HepG2 (cell line): ENCODE data around the gene GSS. TPM values are rescaled to one million over a fixed set of nuclear protein-coding genes. Genes with fewer than 3 reads are reported as not detected.

Experiments used
- ATAC-seq: fragments of 200-7000 bp; cut with Tn5 transposase; 3 replicates; pipeline ENCODE4 v1.9.1; 2020; ENCODE audit warnings: mild to moderate bottlenecking, moderate library complexity
- BruUV-seq: library from RNA; stranded (reverse); fragments of 400-500 nt; replicated peaks from 2 replicates; lab custom pipeline; 2021; lab: Mats Ljungman, UMichigan
- CTCF ChIA-PET: fragments of 300-600 bp; formaldehyde crosslinking; extraction: SDS; loops from one replicate; lab custom pipeline; 2021; ENCODE audit warnings: low total read pairs, inconsistent platforms, low intra/inter-chr PET ratio; lab: Yijun Ruan, JAX
- POLR2A ChIA-PET: fragments of 350-600 bp; sonication (Branson Sonifier 250); formaldehyde crosslinking; loops from one replicate; lab custom pipeline; 2020; ENCODE audit warnings: antibody characterized with exemption, inconsistent platforms; lab: Yijun Ruan, JAX
- DNase-seq: peaks from one replicate; pipeline ENCODE4 v3.0.0-alpha.2; 2015; ENCODE audit warnings: low spot score
- FAIRE-seq: peaks from 3 replicates; lab custom pipeline; 2011; peaks lifted over from hg19 to GRCh38; lab: Jason Lieb, UNC
- H2AFZ ChIP-seq: one replicate; pipeline ENCODE4 v1.6.1; 2011; ENCODE audit warnings: low read length, inconsistent platforms
- H3K27ac ChIP-seq: fragments of 300-600 bp; 3 replicates; pipeline ENCODE4 v1.8.0; 2011; ENCODE audit warnings: mixed run types, mild to moderate bottlenecking, mixed read lengths, low read length, inconsistent platforms; ENCODE audit not compliant: insufficient read depth; ENCODE audit errors: extremely low read length
- H3K27me3 ChIP-seq, 2 experiments: fragments of 200-600 bp in 1 of 2; 2 replicates in 1 of 2; 3 replicates in 1 of 2; pipeline versions ENCODE4 v1.6.0 to v1.8.0; 2011; ENCODE audit warnings: low read length in 2 of 2, mild to moderate bottlenecking in 2 of 2, moderate library complexity in 2 of 2, inconsistent platforms in 1 of 2; ENCODE audit not compliant: insufficient read depth in 2 of 2, control insufficient read depth in 1 of 2
- H3K36me3 ChIP-seq, 2 experiments: fragments of 200-600 bp in 1 of 2; replicated peaks in 1 of 2; 2 replicates in 1 of 2; 3 replicates in 1 of 2; pipeline versions ENCODE4 v1.5.1 to v1.8.0; 2011; ENCODE audit warnings: low read length in 2 of 2, inconsistent platforms in 1 of 2; ENCODE audit not compliant: insufficient read depth in 2 of 2, control insufficient read depth in 1 of 2
- H3K4me1 ChIP-seq: 2 replicates; pipeline ENCODE4 v1.5.1; 2012; ENCODE audit warnings: low read length, inconsistent platforms; ENCODE audit not compliant: insufficient read depth
- H3K4me2 ChIP-seq: 2 replicates; pipeline ENCODE4 v1.6.0; 2011; ENCODE audit warnings: low read depth, low read length, inconsistent platforms
- H3K4me3 ChIP-seq, 3 experiments: fragments of 200-600 bp in 1 of 3; sonication (generic), shearing (Covaris generic) in 1 of 3; replicated peaks in 1 of 3; 2 replicates each; pipeline ENCODE4 v1.5.1; 2011 to 2016; ENCODE audit warnings: low read length in 3 of 3, inconsistent platforms in 2 of 3, low read depth in 2 of 3, mild to moderate bottlenecking in 2 of 3, control low read depth in 1 of 3, mixed read lengths in 1 of 3; ENCODE audit not compliant: insufficient read depth in 1 of 3
- H3K79me2 ChIP-seq: one replicate; pipeline ENCODE4 v1.6.1; 2011; ENCODE audit warnings: low read length, inconsistent platforms; ENCODE audit not compliant: insufficient read depth
- H3K9ac ChIP-seq: 2 replicates; pipeline ENCODE4 v1.6.0; 2011; ENCODE audit warnings: mild to moderate bottlenecking, low read depth, low read length, inconsistent platforms; ENCODE audit not compliant: insufficient read depth
- H3K9me3 ChIP-seq: 2 replicates; pipeline ENCODE4 v1.5.1; 2012; ENCODE audit warnings: mild to moderate bottlenecking, low read length
- H4K20me1 ChIP-seq: 2 replicates; pipeline ENCODE4 v1.6.0; 2011; ENCODE audit warnings: inconsistent platforms, mild to moderate bottlenecking, low read length, moderate library complexity; ENCODE audit not compliant: insufficient read depth
- AGO1 ChIP-seq: fragments of 200-400 bp; formaldehyde crosslinking; IDR thresholded peaks from 2 replicates; pipeline ENCODE4 v1.6.1; 2017; ENCODE audit warnings: mild to moderate bottlenecking, low read depth, low read length, moderate library complexity; ENCODE audit not compliant: poor library complexity, severe bottlenecking
- AGO2 ChIP-seq: fragments of 200-400 bp; formaldehyde crosslinking; optimal IDR thresholded peaks from 2 replicates; pipeline ENCODE3; 2017; ENCODE audit warnings: mild to moderate bottlenecking, low read depth, low read length, moderate library complexity
- E2F5 ChIP-seq: sonication (generic); formaldehyde crosslinking; conservative IDR thresholded peaks from 2 replicates; pipeline ENCODE4 v1.4.0; 2020; ENCODE audit warnings: missing genetic modification reagents
- GABPB1 ChIP-seq: IDR thresholded peaks from 2 replicates; pipeline ENCODE4 v1.6.1; 2016; ENCODE audit warnings: mild to moderate bottlenecking, missing genetic modification reagents, moderate library complexity, missing compliant biosample characterization
- HNRNPH1 ChIP-seq: fragments of 200-400 bp; formaldehyde crosslinking; optimal IDR thresholded peaks from 2 replicates; pipeline ENCODE3; 2017; ENCODE audit warnings: mild to moderate bottlenecking, low read depth, low read length
- JARID2 ChIP-seq: sonication (generic); formaldehyde crosslinking; IDR thresholded peaks from 2 replicates; pipeline ENCODE4 v1.8.1; 2023; ENCODE audit warnings: missing genetic modification reagents, inconsistent platforms; ENCODE audit not compliant: insufficient replicate concordance
- KDM2A ChIP-seq: sonication (generic); formaldehyde crosslinking; IDR thresholded peaks from 2 replicates; pipeline ENCODE4 v1.4.0; 2020; ENCODE audit warnings: low read depth, missing genetic modification reagents, borderline replicate concordance
- KDM5B ChIP-seq: sonication (generic); formaldehyde crosslinking; IDR thresholded peaks from 2 replicates; pipeline ENCODE4 v1.4.0; 2020; ENCODE audit warnings: missing genetic modification reagents, mild to moderate bottlenecking, borderline replicate concordance
- NR0B2 ChIP-seq: sonication (generic); formaldehyde crosslinking; IDR thresholded peaks from 2 replicates; pipeline ENCODE4 v1.4.0; 2020; ENCODE audit warnings: mild to moderate bottlenecking, missing genetic modification reagents
- NR2F6 ChIP-seq, 2 experiments: IDR thresholded peaks; 2 replicates each; pipeline ENCODE4 v1.6.1; 2016; ENCODE audit warnings: antibody characterized with exemption in 1 of 2, mild to moderate bottlenecking in 1 of 2
- NRL ChIP-seq: sonication (generic); formaldehyde crosslinking; IDR thresholded peaks from 2 replicates; pipeline ENCODE4 v1.5.0; 2020; ENCODE audit warnings: missing genetic modification reagents, mild to moderate bottlenecking, moderate library complexity, borderline replicate concordance
- SAP130 ChIP-seq: IDR thresholded peaks from 2 replicates; pipeline ENCODE4 v1.6.1; 2016; ENCODE audit warnings: low read depth
- SRSF1 ChIP-seq: fragments of 200-400 bp; formaldehyde crosslinking; optimal IDR thresholded peaks from 2 replicates; pipeline ENCODE3; 2017; ENCODE audit warnings: mild to moderate bottlenecking, low read depth, low read length, moderate library complexity
- SRSF4 ChIP-seq: fragments of 200-400 bp; formaldehyde crosslinking; IDR thresholded peaks from one replicate; pipeline ENCODE4 v1.6.1; 2018; ENCODE audit warnings: mild to moderate bottlenecking, low read depth, low read length, moderate library complexity; ENCODE audit not compliant: poor library complexity, severe bottlenecking
- ZNF333 ChIP-seq: sonication (generic); formaldehyde crosslinking; IDR thresholded peaks from 2 replicates; pipeline ENCODE4 v1.4.0; 2020; ENCODE audit warnings: mild to moderate bottlenecking, missing genetic modification reagents, borderline replicate concordance
- ZNF546 ChIP-seq: sonication (generic); formaldehyde crosslinking; conservative IDR thresholded peaks from 2 replicates; pipeline ENCODE4 v1.8.1; 2023; ENCODE audit warnings: mild to moderate bottlenecking, missing genetic modification reagents
- ZSCAN5A ChIP-seq: sonication (generic); formaldehyde crosslinking; IDR thresholded peaks from 2 replicates; pipeline ENCODE4 v1.8.0; 2022; ENCODE audit warnings: mild to moderate bottlenecking, missing genetic modification reagents, borderline replicate concordance
- WGBS: methylation state at CpG from one replicate; pipeline ENCODE4 v1.1.6; 2017; ENCODE audit warnings: low lambda C conversion rate; 5-methylcytosine and 5-hydroxymethylcytosine counted together
- in situ Hi-C: cut with HindIII; loops from 2 replicates; pipeline ENCODE4 v1.10.0; 2017; ENCODE audit warnings: low pct_unique_long_range_greater_than_20kb; ENCODE audit not compliant: extremely low pct_ligation_motif_present
- intact Hi-C: fragments of 100-400 bp; cut with micrococcal nuclease; formaldehyde crosslinking; loops from one replicate; pipeline ENCODE4 v1.10.0; 2022; ENCODE audit not compliant: unreplicated experiment
- polyA plus RNA-seq, 8 experiments: library from polyadenylated mRNA; depleted of rRNA in 3 of 8; stranded (reverse) in 7 of 8; unstranded in 1 of 8; fragments of >200 nt; fragmentation: Illumina TruSeq in 4 of 8; extraction: Trizol in 4 of 8; gene quantifications; 2 replicates each; pipeline versions ENCODE4 v1.2.1 to v1.2.3, GENCODE V29; 2011 to 2016; ENCODE audit warnings: low read depth in 4 of 8, missing spikeins in 1 of 8, mixed read lengths in 1 of 8; ENCODE audit not compliant: insufficient read depth in 1 of 8
- total RNA-seq, 5 experiments: library from RNA; depleted of rRNA; stranded (reverse); fragments of >200 nt; fragmentation: Illumina TruSeq; extraction: Trizol; gene quantifications; 2 replicates each; pipeline ENCODE4 v1.2.3, GENCODE V29; 2016; ENCODE audit warnings: low read depth in 1 of 5

GSS gene
- total and polyA plus RNA-seq, 2 of the 13 experiments (the other 11 are each of a cell fraction or from before 2014, with no cell fraction given), result 80.1 to 102 TPM

GRCh38 chr20:34990231-34990630 is 34.6 kb upstream of the GSS start (continued):
- TF ChIP-seq NR2F6 (IDR thresholded peaks at IDR 0.05) (no peak), NR2F6 (CRISPR knock-in tag; IDR thresholded peaks at IDR 0.05) (0 out of 2 replicates have a peak, but pooled peaks have one; percentile 4), JARID2 (CRISPR knock-in tag) (no peak), SRSF4 (no peak), E2F5 (CRISPR knock-in tag) (no peak), SAP130 (CRISPR knock-in tag) (no peak), KDM2A (CRISPR knock-in tag) (0 out of 2 replicates have a peak, but pooled peaks have one; percentile 12), NR0B2 (CRISPR knock-in tag) (0 out of 2 replicates have a peak, but pooled peaks have one; percentile 4), GABPB1 (0 out of 2 replicates have a peak, but pooled peaks have one; percentile 17)

GRCh38 chr20:34989670-34990069 is 34.1 kb upstream of the GSS start:
- intact Hi-C loops, result no loop called here
- Histone ChIP-seq H3K9ac (no peak overlapping the region), H3K4me3 (no peak overlapping the region), H3K27me3 (peaks cover 16 to 28% of the 10 kb centered on the region in 2 experiments), H3K27ac (no peak overlapping the region), H3K36me3 (no peaks in the 10 kb centered on the region), H3K9me3 (no peaks in the 10 kb centered on the region), H4K20me1 (no peaks in the 10 kb centered on the region), H3K4me2 (no peak overlapping the region), H2AFZ (no peak overlapping the region), H3K79me2 (no peaks in the 10 kb centered on the region), H3K4me1 (peaks cover 22% of the 10 kb centered on the region)
- no TSS peak for BruUV-seq
- POLR2A ChIA-PET, result interaction anchor here (1.5 kb wide), 1 partner anchor 35 kb away, joined by 3 read pairs; no protein-coding TSS in a partner anchor
- in situ Hi-C loops, result no loop called here
- DNase-seq (no peak), ATAC-seq (no peak), FAIRE-seq (no peak)
- CTCF ChIA-PET, result no interaction called here
- 74% methylated on average over 14 of the region's 14 CpGs for WGBS
- TF ChIP-seq NR0B2 (CRISPR knock-in tag) (0 out of 2 replicates have a peak, but pooled peaks have one; percentile 24), ZSCAN5A (CRISPR knock-in tag) (no peak), AGO2 (peak; percentile 60), HNRNPH1 (no peak), ZNF546 (CRISPR knock-in tag) (0 out of 2 replicates have a peak, but pooled peaks have one; percentile 38), SRSF1 (peak; percentile 41), ZNF333 (CRISPR knock-in tag) (0 out of 2 replicates have a peak, but pooled peaks have one; percentile 44), KDM5B (CRISPR knock-in tag) (peak; percentile 44; the same call in 1 of the 2 replicates), AGO1 (peak; percentile 75), NRL (CRISPR knock-in tag) (0 out of 2 replicates have a peak, but pooled peaks have one; percentile 28)
